ENCODE measurements around the gene SPAG17. TPM values are rescaled to one million over a fixed set of nuclear protein-coding genes. Genes with fewer than 3 reads are reported as not detected.

SPAG17 gene
- total and polyA plus RNA-seq, 2 of the 13 experiments (the other 11 are each of a cell fraction or from before 2014, with no cell fraction given), result not detected

DNA sequence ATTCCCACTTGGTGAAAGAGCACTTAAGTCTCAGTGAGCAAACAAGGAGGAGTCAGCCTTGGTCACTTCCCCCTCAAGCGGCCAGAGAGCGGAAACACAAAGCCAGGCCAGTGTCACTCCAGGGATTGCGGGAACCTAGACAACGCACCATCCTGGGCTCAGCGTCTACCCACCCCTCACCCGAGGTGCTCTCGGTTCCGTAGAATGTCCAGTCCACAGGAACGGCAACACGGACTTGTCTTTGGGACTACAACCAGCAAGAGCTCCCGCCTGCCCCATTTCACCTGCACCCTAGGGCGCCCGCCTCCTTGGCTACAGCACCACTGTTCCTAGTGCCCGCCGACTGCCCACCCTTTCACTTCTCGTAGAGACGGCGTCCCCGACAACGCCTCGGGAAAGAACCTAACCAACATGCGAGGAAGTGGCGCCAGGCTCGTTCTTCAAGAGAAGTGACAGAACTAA, 256.1 kb downstream of the SPAG17 start (continued):
- no peak for TF ChIP-seq ZNF784 (CRISPR knock-in tag; IDR thresholded peaks at IDR 0.05; ENCODE audit: borderline replicate concordance)
- no peak for TF ChIP-seq ZNF441 (CRISPR knock-in tag; IDR thresholded peaks at IDR 0.05; ENCODE audit: borderline replicate concordance)
- no peak for TF ChIP-seq SMARCC2 (IDR thresholded peaks at IDR 0.05)
- TF ChIP-seq, protein P1, sequence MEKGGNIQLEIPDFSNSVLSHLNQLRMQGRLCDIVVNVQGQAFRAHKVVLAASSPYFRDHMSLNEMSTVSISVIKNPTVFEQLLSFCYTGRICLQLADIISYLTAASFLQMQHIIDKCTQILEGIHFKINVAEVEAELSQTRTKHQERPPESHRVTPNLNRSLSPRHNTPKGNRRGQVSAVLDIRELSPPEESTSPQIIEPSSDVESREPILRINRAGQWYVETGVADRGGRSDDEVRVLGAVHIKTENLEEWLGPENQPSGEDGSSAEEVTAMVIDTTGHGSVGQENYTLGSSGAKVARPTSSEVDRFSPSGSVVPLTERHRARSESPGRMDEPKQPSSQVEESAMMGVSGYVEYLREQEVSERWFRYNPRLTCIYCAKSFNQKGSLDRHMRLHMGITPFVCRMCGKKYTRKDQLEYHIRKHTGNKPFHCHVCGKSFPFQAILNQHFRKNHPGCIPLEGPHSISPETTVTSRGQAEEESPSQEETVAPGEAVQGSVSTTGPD (CRISPR knock-in tag; IDR thresholded peaks at IDR 0.05), result no peak
- TF ChIP-seq ZBTB21 (CRISPR knock-in tag; IDR thresholded peaks at IDR 0.05), result no peak
- peak; percentile 87; the same call in 1 of the 2 replicates for TF ChIP-seq EED (CRISPR knock-in tag; IDR thresholded peaks at IDR 0.05)
- TF ChIP-seq TP53 (CRISPR knock-in tag; conservative IDR thresholded peaks at IDR 0.05), result no peak
- no peak for TF ChIP-seq GRHL1 (CRISPR knock-in tag; conservative IDR thresholded peaks at IDR 0.05)
- TF ChIP-seq, protein P2, sequence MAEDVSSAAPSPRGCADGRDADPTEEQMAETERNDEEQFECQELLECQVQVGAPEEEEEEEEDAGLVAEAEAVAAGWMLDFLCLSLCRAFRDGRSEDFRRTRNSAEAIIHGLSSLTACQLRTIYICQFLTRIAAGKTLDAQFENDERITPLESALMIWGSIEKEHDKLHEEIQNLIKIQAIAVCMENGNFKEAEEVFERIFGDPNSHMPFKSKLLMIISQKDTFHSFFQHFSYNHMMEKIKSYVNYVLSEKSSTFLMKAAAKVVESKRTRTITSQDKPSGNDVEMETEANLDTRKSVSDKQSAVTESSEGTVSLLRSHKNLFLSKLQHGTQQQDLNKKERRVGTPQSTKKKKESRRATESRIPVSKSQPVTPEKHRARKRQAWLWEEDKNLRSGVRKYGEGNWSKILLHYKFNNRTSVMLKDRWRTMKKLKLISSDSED (CRISPR knock-in tag; IDR thresholded peaks at IDR 0.05), result no peak
- no peak for TF ChIP-seq ZNF619 (CRISPR knock-in tag; IDR thresholded peaks at IDR 0.05)
- TF ChIP-seq HINFP (CRISPR knock-in tag; IDR thresholded peaks at IDR 0.05; ENCODE audit: low read depth), result no peak
- TF ChIP-seq ZNF17 (CRISPR knock-in tag; IDR thresholded peaks at IDR 0.05), result no peak
- TF ChIP-seq REPIN1 (CRISPR knock-in tag; IDR thresholded peaks at IDR 0.05; ENCODE audit: borderline replicate concordance, low read depth), result no peak
- TF ChIP-seq, protein P3, sequence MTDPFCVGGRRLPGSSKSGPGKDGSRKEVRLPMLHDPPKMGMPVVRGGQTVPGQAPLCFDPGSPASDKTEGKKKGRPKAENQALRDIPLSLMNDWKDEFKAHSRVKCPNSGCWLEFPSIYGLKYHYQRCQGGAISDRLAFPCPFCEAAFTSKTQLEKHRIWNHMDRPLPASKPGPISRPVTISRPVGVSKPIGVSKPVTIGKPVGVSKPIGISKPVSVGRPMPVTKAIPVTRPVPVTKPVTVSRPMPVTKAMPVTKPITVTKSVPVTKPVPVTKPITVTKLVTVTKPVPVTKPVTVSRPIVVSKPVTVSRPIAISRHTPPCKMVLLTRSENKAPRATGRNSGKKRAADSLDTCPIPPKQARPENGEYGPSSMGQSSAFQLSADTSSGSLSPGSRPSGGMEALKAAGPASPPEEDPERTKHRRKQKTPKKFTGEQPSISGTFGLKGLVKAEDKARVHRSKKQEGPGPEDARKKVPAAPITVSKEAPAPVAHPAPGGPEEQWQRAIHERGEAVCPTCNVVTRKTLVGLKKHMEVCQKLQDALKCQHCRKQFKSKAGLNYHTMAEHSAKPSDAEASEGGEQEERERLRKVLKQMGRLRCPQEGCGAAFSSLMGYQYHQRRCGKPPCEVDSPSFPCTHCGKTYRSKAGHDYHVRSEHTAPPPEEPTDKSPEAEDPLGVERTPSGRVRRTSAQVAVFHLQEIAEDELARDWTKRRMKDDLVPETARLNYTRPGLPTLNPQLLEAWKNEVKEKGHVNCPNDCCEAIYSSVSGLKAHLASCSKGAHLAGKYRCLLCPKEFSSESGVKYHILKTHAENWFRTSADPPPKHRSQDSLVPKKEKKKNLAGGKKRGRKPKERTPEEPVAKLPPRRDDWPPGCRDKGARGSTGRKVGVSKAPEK (CRISPR knock-in tag; IDR thresholded peaks at IDR 0.05; ENCODE audit: borderline replicate concordance), result no peak
- TF ChIP-seq ZFAT (CRISPR knock-in tag; conservative IDR thresholded peaks at IDR 0.05), result no peak
